HG03521 (cell line): ENCODE measurements around the gene MED16.
"Not testable (repeated sequence)": the region's sequence is repeated elsewhere in the genome, so short reads cannot be mapped to it uniquely, and the experiment has no call there.

Experiments
- ATAC-seq: cut with Tn5 transposase; IDR thresholded peaks from one replicate; pipeline ENCODE4 v1.9.1; 2021; ENCODE audit warnings: mild to moderate bottlenecking, moderate library complexity; ENCODE audit not compliant: unreplicated experiment

Gene MED16

GRCh38 chr19:840519-841206 lies 52.3 kb downstream of the MED16 start, which contains the start of gene PRTN3:
TSS of gene PRTN3 (plus strand) at chr19:840999. CDS start at chr19:841009, 10 bp downstream.
- ATAC-seq, result no peak

- ATAC-seq, result no peak
These were observed 57.7 kb downstream of the MED16 start for GRCh38 chr19:835210-835810.

GRCh38 chr19:834216-834615 lies 58.8 kb downstream of the MED16 start:
- ATAC-seq, result no peak

GRCh38 chr19:831407-832369 lies 61.3 kb downstream of the MED16 start:
- no peak for ATAC-seq

- no peak for ATAC-seq
These were observed 63.7 kb downstream of the MED16 start for GRCh38 chr19:829129-829758.

GRCh38 chr19:827710-828321 lies 65.2 kb downstream of the MED16 start, which contains the start of gene AZU1:
TSS of gene AZU1 (plus strand) at chr19:827837. CDS start at chr19:827847, 10 bp downstream.
- ATAC-seq, result no peak

- no peak for ATAC-seq
These were observed 65.7 kb downstream of the MED16 start for GRCh38 chr19:827314-827709.

GRCh38 chr19:825897-826644 lies 66.9 kb downstream of the MED16 start:
- no peak for ATAC-seq

GRCh38 chr19:824885-825284 lies 68.1 kb downstream of the MED16 start:
- no peak for ATAC-seq

GRCh38 chr19:823565-824121 lies 69.3 kb downstream of the MED16 start:
- ATAC-seq, result no peak

- ATAC-seq, result no peak
These were observed 71.0 kb downstream of the MED16 start, which contains the start of gene PLPPR3 for GRCh38 chr19:821825-822503. TSS of gene PLPPR3 (minus strand) at chr19:821955. CDS start at chr19:821559, 396 bp downstream.

GRCh38 chr19:821231-821824 lies 71.7 kb downstream of the MED16 start:
- no peak for ATAC-seq

GRCh38 chr19:820212-820611 lies 72.8 kb downstream of the MED16 start:
- not testable (repeated sequence) for ATAC-seq
